ENCODE data around the gene PIAS4.
A peak's percentile ranks its signal among the peaks of the same experiment; 100 is the strongest.

DNA sequence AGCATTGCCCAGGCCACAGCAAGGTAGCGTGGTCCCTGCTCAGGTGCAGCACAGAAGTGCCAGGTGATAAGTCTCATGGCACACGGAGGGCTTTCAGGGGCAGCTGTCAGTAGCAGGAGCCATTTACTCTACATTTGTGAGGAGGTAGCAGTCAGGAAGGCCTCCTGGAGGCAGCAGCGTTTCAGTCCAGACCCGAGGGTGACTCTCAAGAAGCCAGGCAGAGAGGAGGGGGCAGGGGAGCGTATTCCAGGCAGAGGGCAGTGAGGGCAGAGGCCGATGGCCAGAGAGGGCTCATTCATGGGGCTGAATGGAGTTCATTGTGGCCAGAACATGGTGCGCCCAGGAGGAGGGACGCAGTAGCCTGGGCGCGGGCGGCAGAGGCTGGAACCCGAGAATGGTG is 8.9 kb downstream of the PIAS4 start:
- TF ChIP-seq POLR2A (IDR thresholded peaks at IDR 0.05) = no peak
- TF ChIP-seq, protein P1, sequence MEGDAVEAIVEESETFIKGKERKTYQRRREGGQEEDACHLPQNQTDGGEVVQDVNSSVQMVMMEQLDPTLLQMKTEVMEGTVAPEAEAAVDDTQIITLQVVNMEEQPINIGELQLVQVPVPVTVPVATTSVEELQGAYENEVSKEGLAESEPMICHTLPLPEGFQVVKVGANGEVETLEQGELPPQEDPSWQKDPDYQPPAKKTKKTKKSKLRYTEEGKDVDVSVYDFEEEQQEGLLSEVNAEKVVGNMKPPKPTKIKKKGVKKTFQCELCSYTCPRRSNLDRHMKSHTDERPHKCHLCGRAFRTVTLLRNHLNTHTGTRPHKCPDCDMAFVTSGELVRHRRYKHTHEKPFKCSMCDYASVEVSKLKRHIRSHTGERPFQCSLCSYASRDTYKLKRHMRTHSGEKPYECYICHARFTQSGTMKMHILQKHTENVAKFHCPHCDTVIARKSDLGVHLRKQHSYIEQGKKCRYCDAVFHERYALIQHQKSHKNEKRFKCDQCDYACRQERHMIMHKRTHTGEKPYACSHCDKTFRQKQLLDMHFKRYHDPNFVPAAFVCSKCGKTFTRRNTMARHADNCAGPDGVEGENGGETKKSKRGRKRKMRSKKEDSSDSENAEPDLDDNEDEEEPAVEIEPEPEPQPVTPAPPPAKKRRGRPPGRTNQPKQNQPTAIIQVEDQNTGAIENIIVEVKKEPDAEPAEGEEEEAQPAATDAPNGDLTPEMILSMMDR (IDR thresholded peaks at IDR 0.05) = no peak
- TF ChIP-seq EP300 (IDR thresholded peaks at IDR 0.05) = peak; percentile 18 to 77
